Astrocyte of the cerebellum (primary cell): Measurements from ENCODE around the gene CRTC1.

Experiments used
- DNase-seq: peaks from one replicate; pipeline ENCODE4 v3.0.0-alpha.2; 2011; ENCODE audit warnings: low read depth
- H3K4me3 ChIP-seq: 2 replicates; pipeline ENCODE4 v1.5.1; 2011; ENCODE audit warnings: mild to moderate bottlenecking, low read depth, low read length, moderate library complexity
- in situ Hi-C: cut with HindIII; loops from 2 replicates; pipeline ENCODE4 v1.10.0; 2017; ENCODE audit warnings: low sequenced_read_pairs
- TF ChIP-seq, protein P1 (sequence below): IDR thresholded peaks from 2 replicates; pipeline ENCODE4 v1.5.1; 2012; ENCODE audit warnings: low read length, low read depth, moderate library complexity, mild to moderate bottlenecking; ENCODE audit errors: missing control alignments

CRTC1 gene

DNA sequence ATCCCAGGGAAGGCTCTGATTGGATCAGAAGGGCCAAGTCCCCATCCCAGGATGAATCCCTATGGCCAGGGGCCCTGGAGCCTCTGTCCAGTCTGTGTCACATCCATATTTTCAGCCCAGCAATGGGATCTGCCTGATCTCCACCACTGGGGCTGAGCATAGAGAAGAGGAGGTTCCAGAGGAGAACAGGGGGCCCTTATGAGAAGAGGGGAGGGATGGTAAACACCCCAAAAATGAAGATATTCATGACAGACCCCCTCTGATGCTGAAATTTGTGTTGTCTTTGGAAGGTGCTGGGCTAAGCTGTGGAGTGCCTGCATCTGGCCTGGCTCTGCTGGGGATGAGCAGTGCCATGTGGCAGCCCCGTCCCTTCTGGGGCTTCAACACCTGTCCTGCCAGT is 32.2 kb upstream of the CRTC1 start:
- TF ChIP-seq, protein P1, sequence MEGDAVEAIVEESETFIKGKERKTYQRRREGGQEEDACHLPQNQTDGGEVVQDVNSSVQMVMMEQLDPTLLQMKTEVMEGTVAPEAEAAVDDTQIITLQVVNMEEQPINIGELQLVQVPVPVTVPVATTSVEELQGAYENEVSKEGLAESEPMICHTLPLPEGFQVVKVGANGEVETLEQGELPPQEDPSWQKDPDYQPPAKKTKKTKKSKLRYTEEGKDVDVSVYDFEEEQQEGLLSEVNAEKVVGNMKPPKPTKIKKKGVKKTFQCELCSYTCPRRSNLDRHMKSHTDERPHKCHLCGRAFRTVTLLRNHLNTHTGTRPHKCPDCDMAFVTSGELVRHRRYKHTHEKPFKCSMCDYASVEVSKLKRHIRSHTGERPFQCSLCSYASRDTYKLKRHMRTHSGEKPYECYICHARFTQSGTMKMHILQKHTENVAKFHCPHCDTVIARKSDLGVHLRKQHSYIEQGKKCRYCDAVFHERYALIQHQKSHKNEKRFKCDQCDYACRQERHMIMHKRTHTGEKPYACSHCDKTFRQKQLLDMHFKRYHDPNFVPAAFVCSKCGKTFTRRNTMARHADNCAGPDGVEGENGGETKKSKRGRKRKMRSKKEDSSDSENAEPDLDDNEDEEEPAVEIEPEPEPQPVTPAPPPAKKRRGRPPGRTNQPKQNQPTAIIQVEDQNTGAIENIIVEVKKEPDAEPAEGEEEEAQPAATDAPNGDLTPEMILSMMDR = no peak
- in situ Hi-C loops = no loop called here
- no peak overlapping the region for H3K4me3 ChIP-seq
- no peak for DNase-seq

GRCh38 chr19:18651733-18652132 is 31.7 kb upstream of the CRTC1 start:
- DNase-seq = no peak
- H3K4me3 ChIP-seq = no peak overlapping the region
- in situ Hi-C loops = no loop called here
- TF ChIP-seq, protein P1 = no peak

GRCh38 chr19:18653853-18654252 is 29.6 kb upstream of the CRTC1 start:
- in situ Hi-C loops = no loop called here
- no peak for DNase-seq
- H3K4me3 ChIP-seq = no peak overlapping the region
- TF ChIP-seq, protein P1 = no peak

- in situ Hi-C loops = no loop called here
- no peak for DNase-seq
- no peak overlapping the region for H3K4me3 ChIP-seq
- TF ChIP-seq, protein P1 = no peak
Measured at GRCh38 chr19:18654469-18654868, 29.0 kb upstream of the CRTC1 start.

- TF ChIP-seq, protein P1 = no peak
- no peak for DNase-seq
- H3K4me3 ChIP-seq = no peak overlapping the region
- in situ Hi-C loops = no loop called here
Measured at GRCh38 chr19:18655173-18655844, 28.2 kb upstream of the CRTC1 start.

- no peak overlapping the region for H3K4me3 ChIP-seq
- in situ Hi-C loops = no loop called here
- TF ChIP-seq, protein P1 = no peak
- no peak for DNase-seq
Measured at GRCh38 chr19:18656337-18657086, 27.0 kb upstream of the CRTC1 start.
